ENCODE results near the gene CIITA. TPM values are rescaled to one million over a fixed set of nuclear protein-coding genes. Genes with fewer than 3 reads are reported as not detected.

CIITA gene
- total and polyA plus RNA-seq, 9 of the 15 experiments (the other 6 are each of a cell fraction or from before 2014, with no cell fraction given): 0.01 to 0.20 (median 0.11) TPM; not detected in 4

GRCh38 chr16:10944249-10945064 lies 67.5 kb downstream of the CIITA start, which contains the start of gene CLEC16A (continued):
- TF ChIP-seq, protein P1, sequence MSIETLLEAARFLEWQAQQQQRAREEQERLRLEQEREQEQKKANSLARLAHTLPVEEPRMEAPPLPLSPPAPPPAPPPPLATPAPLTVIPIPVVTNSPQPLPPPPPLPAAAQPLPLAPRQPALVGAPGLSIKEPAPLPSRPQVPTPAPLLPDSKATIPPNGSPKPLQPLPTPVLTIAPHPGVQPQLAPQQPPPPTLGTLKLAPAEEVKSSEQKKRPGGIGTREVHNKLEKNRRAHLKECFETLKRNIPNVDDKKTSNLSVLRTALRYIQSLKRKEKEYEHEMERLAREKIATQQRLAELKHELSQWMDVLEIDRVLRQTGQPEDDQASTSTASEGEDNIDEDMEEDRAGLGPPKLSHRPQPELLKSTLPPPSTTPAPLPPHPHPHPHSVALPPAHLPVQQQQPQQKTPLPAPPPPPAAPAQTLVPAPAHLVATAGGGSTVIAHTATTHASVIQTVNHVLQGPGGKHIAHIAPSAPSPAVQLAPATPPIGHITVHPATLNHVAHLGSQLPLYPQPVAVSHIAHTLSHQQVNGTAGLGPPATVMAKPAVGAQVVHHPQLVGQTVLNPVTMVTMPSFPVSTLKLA (conservative IDR thresholded peaks at IDR 0.05): peak; percentile 75 to 83
- TF ChIP-seq TFAP4 (CRISPR knock-in tag; IDR thresholded peaks at IDR 0.05; ENCODE audit: borderline replicate concordance): peak; percentile 98
- TF ChIP-seq ZNF766 (CRISPR knock-in tag; conservative IDR thresholded peaks at IDR 0.05): peak; percentile 92
- TF ChIP-seq, protein P2, sequence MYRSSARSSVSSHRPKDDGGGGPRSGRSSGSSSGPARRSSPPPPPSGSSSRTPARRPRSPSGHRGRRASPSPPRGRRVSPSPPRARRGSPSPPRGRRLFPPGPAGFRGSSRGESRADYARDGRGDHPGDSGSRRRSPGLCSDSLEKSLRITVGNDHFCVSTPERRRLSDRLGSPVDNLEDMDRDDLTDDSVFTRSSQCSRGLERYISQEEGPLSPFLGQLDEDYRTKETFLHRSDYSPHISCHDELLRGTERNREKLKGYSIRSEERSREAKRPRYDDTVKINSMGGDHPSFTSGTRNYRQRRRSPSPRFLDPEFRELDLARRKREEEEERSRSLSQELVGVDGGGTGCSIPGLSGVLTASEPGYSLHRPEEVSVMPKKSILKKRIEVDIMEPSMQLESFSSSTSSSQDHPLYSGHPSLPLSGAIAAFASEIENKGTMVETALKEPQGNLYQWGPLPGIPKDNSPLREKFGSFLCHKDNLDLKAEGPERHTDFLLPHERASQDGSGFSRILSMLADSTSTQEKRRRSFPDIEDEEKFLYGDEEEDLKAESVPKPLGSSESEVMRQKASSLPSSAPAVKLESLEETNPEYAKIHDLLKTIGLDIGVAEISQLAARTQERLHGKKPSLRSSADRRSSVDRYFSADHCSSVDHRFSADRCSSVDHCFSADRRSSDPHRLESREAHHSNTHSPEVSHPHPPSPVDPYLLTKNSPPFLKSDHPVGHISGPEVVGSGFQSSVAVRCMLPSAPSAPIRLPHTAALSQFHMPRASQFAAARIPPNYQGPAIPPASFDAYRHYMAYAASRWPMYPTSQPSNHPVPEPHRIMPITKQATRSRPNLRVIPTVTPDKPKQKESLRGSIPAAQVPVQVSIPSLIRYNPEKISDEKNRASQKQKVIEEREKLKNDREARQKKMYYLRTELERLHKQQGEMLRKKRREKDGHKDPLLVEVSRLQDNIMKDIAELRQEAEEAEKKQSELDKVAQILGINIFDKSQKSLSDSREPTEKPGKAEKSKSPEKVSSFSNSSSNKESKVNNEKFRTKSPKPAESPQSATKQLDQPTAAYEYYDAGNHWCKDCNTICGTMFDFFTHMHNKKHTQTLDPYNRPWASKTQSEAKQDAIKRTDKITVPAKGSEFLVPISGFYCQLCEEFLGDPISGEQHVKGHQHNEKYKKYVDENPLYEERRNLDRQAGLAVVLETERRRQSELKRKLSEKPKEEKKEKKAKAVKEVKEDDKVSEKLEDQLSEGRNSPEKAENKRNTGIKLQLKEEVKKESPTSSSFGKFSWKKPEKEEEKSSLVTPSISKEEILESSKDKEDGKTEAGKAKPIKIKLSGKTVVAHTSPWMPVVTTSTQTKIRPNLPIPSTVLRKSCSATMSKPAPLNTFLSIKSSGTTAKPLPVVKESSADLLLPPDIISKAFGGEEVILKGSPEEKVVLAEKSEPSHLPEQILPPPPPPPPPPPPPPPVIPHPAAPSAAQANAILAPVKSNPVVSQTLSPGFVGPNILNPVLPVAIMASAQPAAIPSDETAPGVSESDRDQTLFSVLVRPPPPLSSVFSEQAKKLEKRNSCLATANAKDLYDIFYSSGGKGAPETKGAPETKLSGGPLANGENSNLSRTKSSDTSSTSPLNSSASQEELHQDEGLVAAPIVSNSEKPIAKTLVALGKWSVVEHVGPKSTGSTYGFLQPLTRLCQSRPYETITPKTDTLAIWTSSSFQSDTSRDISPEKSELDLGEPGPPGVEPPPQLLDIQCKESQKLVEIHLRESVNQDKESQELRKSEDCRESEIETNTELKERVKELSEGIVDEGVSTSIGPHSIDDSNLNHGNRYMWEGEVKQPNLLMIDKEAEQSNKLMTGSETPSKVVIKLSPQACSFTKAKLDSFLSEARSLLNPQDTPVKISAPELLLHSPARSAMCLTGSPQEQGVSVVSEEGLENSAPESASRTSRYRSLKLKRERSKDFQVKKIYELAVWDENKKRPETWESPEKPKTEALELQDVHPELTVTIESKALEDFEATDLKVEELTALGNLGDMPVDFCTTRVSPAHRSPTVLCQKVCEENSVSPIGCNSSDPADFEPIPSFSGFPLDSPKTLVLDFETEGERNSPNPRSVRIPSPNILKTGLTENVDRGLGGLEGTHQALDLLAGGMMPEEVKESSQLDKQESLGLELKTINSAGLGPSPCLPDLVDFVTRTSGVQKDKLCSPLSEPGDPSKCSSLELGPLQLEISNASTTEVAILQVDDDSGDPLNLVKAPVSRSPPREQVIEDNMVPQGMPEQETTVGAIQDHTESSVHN (IDR thresholded peaks at IDR 0.05; ENCODE audit: borderline replicate concordance in 1 of 2, low read depth in 1 of 2): no peak
- TF ChIP-seq KDM1A (IDR thresholded peaks at IDR 0.05): 0 out of 4 replicates have a peak, but pooled peaks of 1 of the 2 experiments have one; percentile 7
- TF ChIP-seq CUX1 (CRISPR knock-in tag; IDR thresholded peaks at IDR 0.05): no peak
- no peak for TF ChIP-seq XRCC3 (IDR thresholded peaks at IDR 0.05)
- no peak for TF ChIP-seq ZNF3 (CRISPR knock-in tag; IDR thresholded peaks at IDR 0.05)
